GM20000 (cell line): ENCODE measurements around the gene FOXF1.
A peak's percentile ranks its signal among the peaks of the same experiment; 100 is the strongest.

Source experiments
- DNase-seq: peaks from one replicate; pipeline ENCODE4 v3.0.0; 2012; ENCODE audit warnings: low spot score
- CTCF ChIP-seq: IDR thresholded peaks from 2 replicates; pipeline ENCODE4 v1.5.1; 2012; ENCODE audit warnings: mild to moderate bottlenecking, control low read depth; ENCODE audit errors: extremely low read depth, missing control alignments

The FOXF1 gene

GRCh38 chr16:86520317-86521210 is 10.2 kb downstream of the FOXF1 start:
- DNase-seq = no peak
- peak; percentile 10 for TF ChIP-seq CTCF

- no peak for DNase-seq
- TF ChIP-seq CTCF = no peak
These were observed 11.2 kb downstream of the FOXF1 start for GRCh38 chr16:86521236-86522197.

DNA sequence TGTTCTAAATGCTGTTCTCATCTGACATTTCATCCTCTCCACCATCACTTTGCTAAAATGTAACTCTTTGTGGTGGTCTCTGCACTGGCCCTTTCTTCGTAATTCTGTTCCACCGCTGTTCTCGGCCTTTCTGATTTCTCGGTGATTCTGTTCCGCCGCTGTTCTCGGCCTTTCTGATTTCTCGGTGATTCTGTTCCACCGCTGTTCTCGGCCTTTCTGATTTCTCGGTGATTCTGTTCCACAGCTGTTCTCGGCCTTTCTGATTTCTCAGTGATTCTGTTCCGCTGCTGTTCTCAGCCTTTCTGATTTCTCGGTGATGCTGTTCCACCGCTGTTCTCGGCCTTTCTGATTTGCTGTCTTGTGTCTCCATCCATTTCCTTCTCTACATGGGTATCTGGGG is 12.3 kb downstream of the FOXF1 start:
- no peak for TF ChIP-seq CTCF
- DNase-seq = no peak

DNA sequence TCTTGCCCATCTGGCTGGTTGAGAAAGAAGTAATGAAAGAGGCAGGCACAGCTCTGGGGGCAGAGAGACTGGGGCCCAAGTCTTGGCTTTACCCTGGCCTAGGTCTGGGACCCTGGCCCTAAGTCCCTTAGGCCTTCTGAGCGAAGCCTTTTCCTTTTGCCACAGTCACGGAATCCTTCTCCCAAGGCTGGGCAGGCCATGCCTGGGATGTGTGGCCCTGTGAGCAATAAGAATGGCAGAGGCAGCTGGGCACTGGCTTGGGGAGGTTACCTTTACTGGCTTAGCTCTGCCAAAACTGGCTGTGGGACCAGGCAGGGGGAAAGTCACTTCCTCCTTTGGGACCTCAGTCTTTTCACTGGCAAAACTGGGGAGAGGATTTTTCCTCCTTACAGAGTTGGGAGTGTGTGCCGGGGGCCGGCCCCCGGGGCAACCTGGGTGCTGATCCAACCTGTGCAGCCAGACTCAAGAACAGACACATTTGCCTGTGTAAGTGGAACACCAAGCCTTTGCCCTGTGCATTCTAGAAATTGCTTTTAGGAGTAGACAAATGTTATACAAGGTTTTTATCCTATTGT is 12.9 kb downstream of the FOXF1 start:
- no peak for DNase-seq
- no peak for TF ChIP-seq CTCF

DNA sequence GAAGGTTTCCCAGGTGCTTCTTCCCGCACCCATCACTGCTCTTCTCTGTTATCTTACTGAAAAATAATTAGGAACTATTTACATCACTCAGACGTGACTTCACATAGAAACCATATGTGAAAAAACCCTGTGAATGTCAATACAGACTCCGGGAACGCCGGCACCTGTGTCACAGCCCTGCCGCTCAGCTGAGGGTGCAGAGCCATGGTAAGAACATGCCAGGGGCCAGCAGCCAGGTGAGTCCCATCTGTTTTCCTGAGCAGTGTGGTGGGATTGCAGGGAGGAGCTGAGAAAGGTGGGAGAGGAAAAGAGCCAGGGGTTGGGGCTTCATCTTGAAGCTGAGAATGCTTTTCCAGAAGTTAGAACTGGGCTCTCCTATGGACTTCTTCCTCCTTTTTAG is 13.7 kb downstream of the FOXF1 start:
- no peak for TF ChIP-seq CTCF
- DNase-seq = no peak

- TF ChIP-seq CTCF = no peak
- no peak for DNase-seq
These were observed 15.4 kb downstream of the FOXF1 start for GRCh38 chr16:86525696-86526095.
